A673 (cell line): Measurements from ENCODE around the gene NKD1. TPM values are rescaled to one million over a fixed set of nuclear protein-coding genes. Genes with fewer than 3 reads are reported as not detected.

ENCODE experiments used
- BruUV-seq: library from RNA; stranded (reverse); fragments of 400-500 nt; replicated peaks from 2 replicates; lab custom pipeline; 2021; lab: Mats Ljungman, UMichigan
- CTCF ChIA-PET: fragments of 300-600 bp; sonication (Branson Sonifier 250); formaldehyde crosslinking; loops from one replicate; lab custom pipeline; 2022; ENCODE audit warnings: antibody characterized with exemption; lab: Charles Lee
- POLR2A ChIA-PET: fragments of 300-600 bp; sonication (Branson Sonifier 250); formaldehyde crosslinking; loops from one replicate; lab custom pipeline; 2022; ENCODE audit warnings: antibody characterized with exemption; ENCODE audit not compliant: low non-redundant PET; lab: Charles Lee
- DNase-seq: peaks from one replicate; pipeline ENCODE4 v3.0.0-alpha.2; 2015; ENCODE audit warnings: low spot score
- H3K27ac ChIP-seq: fragments of 200-600 bp; sonication (generic); 2 replicates; pipeline ENCODE4 v1.5.1; 2016; ENCODE audit warnings: mixed run types, low read depth, mild to moderate bottlenecking, mixed read lengths, antibody characterized with exemption, low read length; ENCODE audit not compliant: poor library complexity, severe bottlenecking
- H3K27me3 ChIP-seq: fragments of 200-600 bp; sonication (generic); replicated peaks from 2 replicates; pipeline ENCODE4 v1.6.1; 2017; ENCODE audit warnings: mixed run types, low read depth, mild to moderate bottlenecking, mixed read lengths, antibody characterized with exemption, low read length; ENCODE audit not compliant: insufficient read depth, poor library complexity
- H3K36me3 ChIP-seq: fragments of 200-600 bp; sonication (generic); 2 replicates; pipeline ENCODE4 v1.6.1; 2016; ENCODE audit warnings: mixed run types, mild to moderate bottlenecking, mixed read lengths, antibody characterized with exemption, low read length; ENCODE audit not compliant: insufficient read depth, poor library complexity, severe bottlenecking
- H3K4me1 ChIP-seq: fragments of 200-600 bp; sonication (generic); 2 replicates; pipeline ENCODE4 v1.6.1; 2017; ENCODE audit warnings: mixed run types, mild to moderate bottlenecking, mixed read lengths, antibody characterized with exemption, low read length; ENCODE audit not compliant: insufficient read depth, poor library complexity, severe bottlenecking
- H3K4me3 ChIP-seq: fragments of 200-600 bp; sonication (generic); 2 replicates; pipeline ENCODE4 v1.5.1; 2016; ENCODE audit warnings: low read depth, mixed run types, mild to moderate bottlenecking, mixed read lengths, low read length; ENCODE audit not compliant: poor library complexity, severe bottlenecking
- H3K9me3 ChIP-seq: fragments of 200-600 bp; sonication (generic); 2 replicates; pipeline ENCODE4 v1.6.1; 2016; ENCODE audit warnings: mixed run types, low read depth, mild to moderate bottlenecking, mixed read lengths, antibody characterized with exemption, low read length; ENCODE audit not compliant: poor library complexity, severe bottlenecking
- EZH2 ChIP-seq: fragments of 200-600 bp; sonication (generic); IDR thresholded peaks from 2 replicates; pipeline ENCODE4 v1.6.1; 2017; ENCODE audit warnings: borderline replicate concordance, low read depth, mild to moderate bottlenecking, mixed read lengths, antibody characterized with exemption, low read length; ENCODE audit not compliant: poor library complexity, severe bottlenecking
- intact Hi-C: fragments of 100-400 bp; cut with micrococcal nuclease; formaldehyde crosslinking; loops from one replicate; pipeline ENCODE4 v1.10.0; 2022; ENCODE audit not compliant: unreplicated experiment
- total RNA-seq: library from RNA; stranded (reverse); gene quantifications from 2 replicates; pipeline ENCODE4 v1.2.3, GENCODE V29; 2021
- TF ChIP-seq, protein P1 (sequence below): fragments of 300-800, 200-600 bp; sonication (generic); conservative IDR thresholded peaks from 2 replicates; pipeline ENCODE4 v1.5.1; 2017; ENCODE audit warnings: low read depth, mild to moderate bottlenecking, antibody characterized with exemption, low read length, moderate library complexity, mixed read lengths

Gene NKD1
- total RNA-seq, 1 experiment from 2014 or later: 1.1 TPM

DNA sequence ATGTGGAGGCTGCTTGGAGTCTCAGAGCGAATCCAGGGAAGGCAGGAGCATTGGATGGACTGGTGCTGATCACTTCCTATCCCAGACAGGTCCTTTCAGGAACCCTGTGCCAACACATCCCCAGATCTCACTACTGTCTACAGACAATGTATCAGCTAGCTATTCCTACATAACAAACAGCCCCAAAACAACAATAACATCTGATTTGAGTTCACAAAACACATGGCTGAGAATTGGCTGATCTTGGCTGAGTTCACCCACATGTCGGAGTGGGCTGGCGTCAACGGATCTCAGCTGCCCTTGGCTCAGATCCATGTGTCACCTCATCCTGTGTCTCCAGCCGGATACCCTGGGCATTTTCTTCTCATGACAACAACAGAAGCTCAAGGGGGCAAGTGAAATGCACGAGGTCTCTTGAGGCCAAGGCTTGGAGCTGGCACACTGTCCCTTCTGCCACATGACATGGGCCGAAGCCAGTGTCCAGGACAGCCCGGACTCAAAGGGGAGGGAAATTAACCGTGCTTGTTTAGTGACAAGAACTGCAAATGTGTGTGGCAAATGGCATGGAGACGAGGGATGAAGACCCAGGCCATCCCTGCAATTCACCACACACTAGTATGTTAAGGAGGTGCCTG lies 114.2 kb downstream of the NKD1 start:
- CTCF ChIA-PET: no interaction called here
- no peak for TF ChIP-seq EZH2
- TF ChIP-seq, protein P1, sequence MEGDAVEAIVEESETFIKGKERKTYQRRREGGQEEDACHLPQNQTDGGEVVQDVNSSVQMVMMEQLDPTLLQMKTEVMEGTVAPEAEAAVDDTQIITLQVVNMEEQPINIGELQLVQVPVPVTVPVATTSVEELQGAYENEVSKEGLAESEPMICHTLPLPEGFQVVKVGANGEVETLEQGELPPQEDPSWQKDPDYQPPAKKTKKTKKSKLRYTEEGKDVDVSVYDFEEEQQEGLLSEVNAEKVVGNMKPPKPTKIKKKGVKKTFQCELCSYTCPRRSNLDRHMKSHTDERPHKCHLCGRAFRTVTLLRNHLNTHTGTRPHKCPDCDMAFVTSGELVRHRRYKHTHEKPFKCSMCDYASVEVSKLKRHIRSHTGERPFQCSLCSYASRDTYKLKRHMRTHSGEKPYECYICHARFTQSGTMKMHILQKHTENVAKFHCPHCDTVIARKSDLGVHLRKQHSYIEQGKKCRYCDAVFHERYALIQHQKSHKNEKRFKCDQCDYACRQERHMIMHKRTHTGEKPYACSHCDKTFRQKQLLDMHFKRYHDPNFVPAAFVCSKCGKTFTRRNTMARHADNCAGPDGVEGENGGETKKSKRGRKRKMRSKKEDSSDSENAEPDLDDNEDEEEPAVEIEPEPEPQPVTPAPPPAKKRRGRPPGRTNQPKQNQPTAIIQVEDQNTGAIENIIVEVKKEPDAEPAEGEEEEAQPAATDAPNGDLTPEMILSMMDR: no peak
- Histone ChIP-seq H3K4me3 (no peak overlapping the region), H3K27me3 (no peaks in the 10 kb centered on the region), H3K9me3 (no peaks in the 10 kb centered on the region), H3K36me3 (no peaks in the 10 kb centered on the region), H3K27ac (no peak overlapping the region), H3K4me1 (no peaks in the 10 kb centered on the region)
- intact Hi-C loops: loop anchor here (10.0 kb wide), 1 partner anchor 298 kb away; the partner anchor contains the start of gene BRD7
- DNase-seq: no peak
- BruUV-seq: no TSS peak
- POLR2A ChIA-PET: no interaction called here

DNA sequence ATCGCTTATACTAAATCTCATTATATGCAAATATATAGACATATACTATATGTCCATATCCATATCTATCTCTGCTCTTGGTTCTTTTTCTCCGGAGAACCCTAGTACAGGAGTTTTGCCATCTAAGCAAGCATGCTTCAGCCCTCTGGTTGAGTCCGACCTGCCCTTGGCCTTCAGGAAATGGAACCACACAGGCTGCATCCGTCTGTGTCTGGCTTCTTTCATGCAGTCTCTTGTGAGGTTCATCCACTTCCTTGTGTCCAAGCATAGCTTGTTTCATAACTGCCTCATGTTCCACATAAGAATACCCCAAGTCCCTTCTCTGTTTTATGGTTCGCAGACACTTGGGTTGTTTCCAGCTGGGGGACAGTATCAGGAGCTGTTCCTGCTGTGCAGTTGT lies 116.1 kb downstream of the NKD1 start:
- H3K27me3 ChIP-seq: no peaks in the 10 kb centered on the region
- POLR2A ChIA-PET: no interaction called here
- no peaks in the 10 kb centered on the region for H3K4me1 ChIP-seq
- H3K4me3 ChIP-seq: no peak overlapping the region
- TF ChIP-seq, protein P1: no peak
- TF ChIP-seq EZH2: no peak
- H3K27ac ChIP-seq: no peak overlapping the region
- BruUV-seq: no TSS peak
- no peaks in the 10 kb centered on the region for H3K9me3 ChIP-seq
- H3K36me3 ChIP-seq: no peaks in the 10 kb centered on the region
- no peak for DNase-seq
- CTCF ChIA-PET: interaction anchor here (1.7 kb wide), 1 partner anchor 142 kb away, joined by 6 read pairs; no protein-coding TSS in a partner anchor
- intact Hi-C loops: loop anchor here (10.0 kb wide), 1 partner anchor 299 kb away; the partner anchor contains the start of gene BRD7

DNA sequence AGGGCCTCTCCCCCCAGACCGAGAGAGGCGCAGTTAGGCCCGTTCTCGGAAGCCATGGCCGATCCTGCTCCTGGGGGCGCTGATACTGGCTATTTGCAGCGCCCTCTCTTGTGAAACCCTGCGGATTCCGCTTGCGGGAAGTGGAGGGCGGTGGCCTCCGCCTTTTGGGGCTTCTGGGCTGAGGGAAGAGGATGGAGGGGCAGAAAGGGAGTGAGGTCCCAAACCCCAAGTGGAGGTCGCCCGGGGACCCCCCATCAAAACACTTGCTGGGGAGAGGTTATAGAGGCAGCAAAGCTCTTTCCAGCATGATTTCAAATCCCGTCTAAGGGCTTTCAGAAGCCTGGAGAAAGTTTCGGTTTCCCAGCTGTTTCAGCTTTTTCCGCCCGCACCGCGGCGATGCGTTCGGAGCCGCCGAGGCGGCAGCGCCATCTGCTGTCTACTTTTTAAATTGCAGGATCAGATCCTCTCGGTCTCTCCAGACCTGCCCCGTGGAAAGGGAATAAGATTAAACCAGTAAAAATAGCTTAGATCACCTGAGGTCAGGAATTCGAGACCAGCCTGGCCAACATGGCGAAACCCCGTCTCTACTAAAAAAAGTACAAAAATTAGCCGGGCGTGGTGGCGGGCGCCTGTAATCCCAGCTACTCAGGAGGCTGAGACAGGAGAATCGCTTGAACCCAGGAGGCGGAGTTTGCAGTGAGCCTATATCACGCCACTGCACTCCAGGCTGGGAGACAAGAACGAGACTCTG lies 117.1 kb downstream of the NKD1 start:
- Histone ChIP-seq H3K36me3 (no peaks in the 10 kb centered on the region), H3K9me3 (no peaks in the 10 kb centered on the region), H3K4me1 (no peaks in the 10 kb centered on the region), H3K4me3 (peak overlapping the region; percentile 37), H3K27ac (no peak overlapping the region), H3K27me3 (no peaks in the 10 kb centered on the region)
- BruUV-seq: no TSS peak
- POLR2A ChIA-PET: no interaction called here
- CTCF ChIA-PET: interaction anchor here (0.6 to 1.7 kb wide), 7 partner anchors 8 to 338 kb away, joined by 3 to 18 read pairs (median 4); no protein-coding TSS in a partner anchor
- peak; percentile 73 for DNase-seq
- intact Hi-C loops: loop anchor here (1.0 to 10.0 kb wide), 2 partner anchors 301 to 451 kb away; partner anchors contain the start of gene BRD7
- TF ChIP-seq, protein P1: peak; percentile 79
- no peak for TF ChIP-seq EZH2
